ENCODE results near the gene WWOX.
A peak's percentile ranks its signal among the peaks of the same experiment; 100 is the strongest.

Gene WWOX

DNA sequence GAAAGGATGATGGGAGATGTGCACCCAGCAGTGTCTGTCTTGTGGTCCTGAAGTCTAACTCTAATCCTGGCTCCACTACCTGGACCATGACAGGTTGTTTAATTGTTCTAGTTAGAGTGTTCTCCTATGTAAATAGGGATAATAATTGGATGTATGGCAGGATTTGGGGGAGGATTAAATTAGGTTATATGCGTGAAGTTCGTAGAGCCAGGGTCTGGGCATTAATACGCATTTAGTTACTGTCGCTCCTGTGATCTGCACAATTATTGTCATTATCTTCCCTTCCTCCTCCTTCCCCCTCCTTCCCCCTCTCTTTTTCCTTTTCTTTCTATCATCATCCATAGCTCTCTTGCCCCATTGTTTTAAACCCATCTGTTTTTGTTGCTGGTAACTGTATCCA, 210.3 kb downstream of the WWOX start:
- DNase-seq: no peak

DNA sequence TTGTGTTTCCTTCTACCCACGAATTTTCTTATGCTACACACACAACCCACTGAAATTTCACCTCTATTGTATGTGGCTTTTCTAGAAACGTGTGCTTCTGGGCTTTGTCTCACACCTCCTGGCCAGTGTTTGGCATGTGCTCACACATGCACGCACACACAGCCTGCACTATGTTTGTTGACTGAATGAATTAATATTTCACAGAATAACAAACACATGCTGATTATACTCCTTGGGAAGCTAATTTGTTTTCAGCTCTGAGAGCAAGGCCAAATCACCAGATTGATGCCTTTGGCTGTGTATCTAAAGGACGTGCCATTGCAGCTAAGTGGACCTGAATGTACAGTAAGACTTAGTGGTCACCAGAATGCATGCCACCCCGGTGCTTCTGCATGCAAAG, 210.7 kb downstream of the WWOX start:
- no peak for DNase-seq

DNA sequence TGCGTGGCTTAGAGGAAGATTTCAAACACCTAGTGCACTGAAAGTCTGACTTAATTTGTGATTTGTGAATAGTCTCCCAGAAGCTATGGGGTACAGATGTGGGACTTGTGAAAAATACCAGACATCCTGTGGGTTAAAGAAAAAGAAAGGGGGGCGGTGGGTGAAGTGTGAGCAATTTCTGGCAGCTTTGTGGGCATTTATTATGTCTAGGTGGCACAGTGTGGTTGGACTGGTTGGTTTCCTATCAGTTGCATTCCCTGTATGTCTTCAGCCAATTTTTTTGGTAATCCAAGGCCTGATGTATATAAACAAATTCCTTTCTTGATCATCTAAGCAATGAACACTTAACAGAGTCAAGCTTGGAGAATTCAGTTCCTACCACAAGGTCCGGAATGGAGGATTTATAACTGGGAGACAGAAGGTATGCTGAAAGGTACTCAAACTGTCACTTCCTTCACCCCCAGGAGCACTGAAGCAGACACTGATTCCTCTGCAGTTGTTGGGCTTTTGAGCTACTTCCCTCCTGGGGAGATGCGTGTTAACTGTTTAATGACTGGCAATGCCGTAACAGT, 211.6 kb downstream of the WWOX start:
- DNase-seq: no peak

DNA sequence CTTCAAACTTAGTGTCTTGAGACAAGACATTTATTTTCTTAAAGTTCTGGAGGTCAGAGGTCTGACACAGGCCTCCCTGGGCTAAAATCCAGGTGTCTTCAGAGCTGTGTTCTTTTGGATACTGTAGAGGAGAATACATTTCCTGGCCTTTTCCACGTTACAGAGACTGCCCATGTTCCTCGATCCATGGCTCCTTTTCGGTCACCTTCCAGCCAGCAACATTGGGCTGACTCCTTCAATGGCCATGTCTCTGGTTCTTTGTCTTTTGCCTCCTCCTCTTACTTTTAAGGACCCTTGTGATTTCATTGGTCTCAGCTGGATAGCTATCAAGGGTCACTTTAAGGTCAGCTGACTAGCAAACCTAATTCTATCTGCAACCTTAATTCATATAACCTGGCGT, 212.4 kb downstream of the WWOX start:
- DNase-seq: no peak

DNA sequence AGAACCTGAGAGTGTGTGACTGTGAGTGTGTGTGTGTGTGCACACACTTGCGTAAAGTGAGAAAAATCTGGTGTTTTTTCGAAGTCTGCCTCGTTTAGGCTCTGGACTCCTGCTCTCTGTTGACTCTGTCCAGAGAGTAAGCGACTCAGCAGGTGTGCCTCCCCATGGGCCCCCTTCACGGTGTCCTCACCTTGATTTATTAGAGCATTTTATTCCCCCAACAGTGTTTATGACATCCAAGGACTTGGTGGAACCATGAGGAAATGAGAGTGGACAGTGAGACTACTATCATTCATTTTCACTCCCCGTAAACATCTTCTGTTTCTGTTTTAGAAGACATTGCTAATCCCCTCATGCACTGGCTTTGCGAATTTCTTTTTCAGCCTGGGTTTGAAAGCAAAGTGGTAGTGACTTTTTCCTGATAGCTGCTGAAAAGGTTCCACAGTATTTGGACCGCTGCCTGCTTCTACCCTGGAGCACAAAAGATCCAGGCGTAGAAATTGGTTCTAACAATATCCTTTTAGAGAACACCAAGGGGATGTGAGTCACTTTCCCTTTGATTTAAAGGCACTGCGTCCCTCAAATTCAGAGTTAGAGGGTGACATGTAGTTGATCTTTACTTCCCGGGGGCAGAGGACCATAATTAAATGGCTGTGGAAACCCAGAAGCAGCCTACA, 218.2 kb downstream of the WWOX start:
- DNase-seq: no peak

DNA sequence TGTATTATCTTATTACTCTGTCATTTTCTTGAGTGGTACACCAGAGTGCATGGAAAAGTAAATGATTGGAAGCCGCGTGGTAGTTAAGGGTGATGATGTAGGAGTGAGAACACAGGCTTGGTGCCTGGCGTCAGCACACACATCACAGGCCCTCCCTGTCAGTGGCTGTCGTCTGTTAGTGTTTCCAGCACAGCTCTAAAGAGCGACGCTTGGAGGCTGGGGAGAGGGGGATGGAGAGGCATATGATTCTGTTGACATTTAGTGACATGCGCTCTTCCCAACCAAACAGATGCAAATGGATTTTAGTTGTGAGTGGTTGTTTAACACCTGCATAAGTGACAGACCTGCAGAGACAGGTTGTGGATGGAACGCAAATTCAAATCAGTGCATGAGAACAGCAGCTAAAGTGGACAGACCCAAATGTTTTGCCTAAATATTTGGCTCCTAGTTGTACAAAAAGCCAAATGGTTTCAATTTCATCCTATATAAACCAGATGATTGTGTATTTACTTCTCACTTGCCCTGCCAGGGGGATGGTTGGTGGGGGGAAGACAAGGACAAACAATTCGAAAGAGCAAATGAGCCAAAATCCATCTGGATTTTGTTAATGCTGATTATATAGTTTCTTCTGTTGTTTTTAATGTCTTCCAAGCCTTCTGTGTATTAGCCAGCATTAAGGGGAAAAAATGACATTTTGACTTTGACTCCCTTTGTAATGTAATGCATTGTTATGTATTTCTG, 222.3 kb downstream of the WWOX start:
- DNase-seq: no peak

DNA sequence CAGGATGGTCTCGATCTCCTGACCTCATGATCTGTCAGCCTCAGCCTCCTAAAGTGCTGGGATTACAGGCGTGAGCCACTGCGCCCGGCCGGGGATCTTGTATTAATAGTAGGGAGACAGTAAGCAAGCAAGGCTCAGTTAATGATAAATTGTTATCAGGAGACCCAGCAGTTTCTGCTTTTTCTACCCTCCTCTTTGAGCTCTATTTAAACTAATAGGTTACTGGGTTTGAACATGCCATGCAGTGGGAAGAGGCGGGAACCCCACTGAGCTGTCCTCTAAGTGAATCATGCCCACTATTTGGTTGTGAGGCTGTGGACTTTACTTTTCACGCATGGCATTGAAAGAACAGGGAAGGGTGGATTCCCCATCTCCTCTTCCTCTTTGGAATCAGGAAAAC, 223.9 kb downstream of the WWOX start:
- no peak for DNase-seq

DNA sequence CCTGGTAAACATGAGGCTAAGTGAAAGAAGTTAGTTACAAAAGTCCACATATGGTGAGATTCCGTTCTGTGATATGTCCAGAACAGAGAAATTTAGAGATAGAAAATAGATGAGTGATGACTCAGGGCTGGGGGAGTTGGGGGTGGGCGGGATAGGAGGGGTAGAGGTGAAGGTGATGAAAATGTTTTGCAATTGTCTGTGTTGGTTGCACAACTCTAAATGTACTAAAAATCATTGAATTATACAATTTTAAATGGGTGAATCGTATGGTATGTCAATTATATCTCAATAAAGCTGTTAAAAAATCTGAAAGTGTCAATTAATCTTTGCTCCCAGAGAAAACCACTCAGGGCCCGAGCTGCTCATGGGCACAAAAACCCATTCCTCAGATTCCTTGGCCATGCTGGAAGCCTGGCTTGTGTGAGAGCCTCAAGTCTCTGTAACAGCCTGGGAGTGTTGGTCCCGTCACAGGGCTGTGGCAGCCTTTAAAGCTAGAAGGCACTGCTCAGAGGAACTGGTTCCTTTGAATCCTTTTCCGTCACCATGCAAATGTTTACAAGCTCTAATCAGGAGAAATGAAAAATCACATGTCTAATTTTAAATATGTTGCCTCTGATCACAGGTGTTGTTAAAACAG, 225.3 kb downstream of the WWOX start:
- DNase-seq: no peak

DNA sequence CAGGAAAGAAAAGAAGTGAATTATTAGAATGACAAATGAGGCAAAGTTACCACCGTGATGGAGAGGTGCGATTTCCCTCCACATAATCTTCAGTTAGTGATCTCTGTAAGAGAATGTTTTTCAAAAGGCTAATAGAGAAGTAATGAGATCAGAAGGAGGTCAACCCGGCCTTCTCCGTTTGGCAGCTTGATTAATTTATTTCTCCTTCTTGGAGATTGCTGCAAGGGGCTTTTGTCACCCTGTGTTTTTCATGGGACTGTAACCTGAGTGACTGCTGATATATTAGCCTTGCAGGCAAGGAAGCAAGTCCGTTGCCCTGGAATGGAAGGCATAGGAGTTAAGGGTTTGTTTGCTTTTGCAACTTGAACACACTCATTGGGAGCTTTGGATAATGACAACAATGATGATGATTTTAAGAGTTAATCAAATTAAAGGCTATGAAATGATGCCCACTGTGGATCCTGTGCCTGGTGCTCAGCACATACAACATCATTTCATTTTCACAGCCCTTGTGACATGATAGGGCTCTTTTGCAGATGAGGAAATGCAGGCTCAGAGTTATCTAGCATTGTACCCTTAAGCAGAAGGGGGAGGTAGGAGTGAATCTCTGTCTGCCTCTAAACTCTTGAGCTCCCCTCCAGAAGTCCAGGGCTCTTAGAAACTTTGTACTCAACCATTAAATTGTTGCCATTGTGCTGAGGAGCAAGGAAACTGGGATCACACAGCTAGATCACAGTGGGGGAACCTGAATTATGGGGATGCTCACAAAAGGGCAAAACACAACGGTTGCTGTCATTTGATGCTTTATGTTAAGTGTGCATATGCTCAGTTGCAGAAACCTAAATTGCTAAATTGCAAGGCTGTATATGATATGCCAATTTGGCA, 226.3 kb downstream of the WWOX start:
- DNase-seq: no peak

DNA sequence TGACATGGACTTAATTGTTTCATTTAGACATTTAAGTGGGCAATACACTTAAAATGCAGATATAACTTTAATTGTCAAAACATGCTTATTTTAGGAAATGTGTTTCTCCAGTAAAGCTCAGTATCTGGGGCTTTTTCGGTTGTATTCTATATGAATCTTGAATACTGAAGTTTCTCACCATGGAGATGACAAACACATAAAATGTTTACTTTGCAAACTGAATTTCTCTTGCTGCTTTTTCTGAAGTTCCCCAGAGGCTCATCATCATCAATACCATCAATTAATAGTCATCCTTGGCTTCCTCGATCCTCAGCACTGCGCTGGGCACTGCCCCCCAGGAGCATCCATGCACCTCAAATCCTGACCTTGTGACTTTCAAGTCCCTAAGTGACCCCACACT, 227.3 kb downstream of the WWOX start:
- DNase-seq: no peak

DNA sequence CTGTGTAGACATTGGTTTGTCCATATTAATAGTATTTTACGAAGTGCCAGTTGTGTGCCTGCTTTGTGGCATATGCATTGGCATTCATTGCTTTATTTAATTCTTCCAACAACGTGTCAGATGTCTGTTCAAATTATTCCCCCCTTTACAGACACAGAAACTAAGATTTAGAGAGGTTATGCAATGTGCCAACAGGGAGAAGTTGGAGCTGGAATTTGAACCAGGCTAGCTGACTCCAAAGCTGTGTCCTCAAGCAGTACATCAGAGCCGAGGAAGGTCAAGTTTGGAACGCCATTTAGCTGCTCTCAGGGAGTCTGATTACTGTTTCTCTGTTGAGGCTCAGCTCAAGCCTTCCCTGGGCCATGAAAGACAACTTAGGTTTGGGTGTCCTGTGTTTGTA, 232.3 kb downstream of the WWOX start:
- no peak for DNase-seq

DNA sequence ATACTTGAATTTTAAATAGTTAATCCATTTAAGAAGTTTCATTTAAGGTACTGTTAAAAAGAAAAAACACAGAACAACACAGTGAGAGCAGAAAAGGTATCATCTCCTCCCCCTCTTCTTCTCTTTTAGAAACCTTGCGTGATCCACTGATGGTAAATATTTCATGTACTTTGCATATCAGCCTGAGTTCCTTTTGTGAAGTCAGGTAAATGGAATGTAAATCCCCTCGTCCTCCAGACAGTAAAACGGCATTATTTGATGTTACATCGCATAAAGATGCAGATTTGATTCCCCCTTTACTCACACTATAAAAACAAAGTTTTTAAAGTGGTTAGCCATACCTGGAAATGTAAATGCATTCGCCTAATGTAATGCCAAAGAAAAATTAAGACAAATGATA, 234.4 kb downstream of the WWOX start:
- DNase-seq: peak; percentile 34

DNA sequence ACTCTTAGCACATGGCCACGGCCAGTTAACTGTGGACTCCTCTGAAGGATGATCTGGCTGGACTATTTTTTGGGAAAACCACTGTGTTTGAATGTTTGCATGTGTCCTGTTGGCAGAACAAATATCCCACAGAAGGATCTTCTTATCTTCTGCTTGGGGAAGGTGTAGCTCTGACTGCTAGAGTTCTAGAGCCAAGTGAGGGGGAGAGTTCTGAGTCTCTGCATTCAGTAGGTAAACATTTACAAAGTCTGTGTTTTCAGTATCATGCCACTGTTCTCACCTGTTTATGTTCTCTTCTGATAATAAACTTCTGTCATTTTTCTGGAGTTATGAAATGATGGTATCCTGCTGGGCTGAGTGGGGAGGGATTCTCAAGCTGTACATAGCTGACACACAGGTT, 241.1 kb downstream of the WWOX start:
- no peak for DNase-seq

DNA sequence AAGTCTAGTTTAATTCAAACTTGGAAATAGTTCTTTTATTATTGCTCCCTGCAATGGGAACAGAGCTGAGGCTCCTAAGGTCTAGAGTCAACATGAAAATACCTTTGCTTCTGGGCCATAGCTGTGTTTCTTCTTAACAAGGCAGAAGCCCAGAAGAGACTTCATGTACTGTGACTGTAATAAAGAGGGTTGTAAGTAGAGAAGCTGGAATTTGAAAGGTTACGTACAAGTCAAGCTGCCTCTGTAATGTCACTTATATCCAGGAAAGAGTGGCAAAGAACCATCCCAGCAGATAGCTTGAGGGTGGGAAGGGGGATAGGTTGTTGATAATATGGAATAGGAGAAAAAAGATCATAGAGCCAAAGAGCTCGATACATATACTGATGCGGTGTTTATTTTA, 248.6 kb downstream of the WWOX start:
- DNase-seq: no peak

DNA sequence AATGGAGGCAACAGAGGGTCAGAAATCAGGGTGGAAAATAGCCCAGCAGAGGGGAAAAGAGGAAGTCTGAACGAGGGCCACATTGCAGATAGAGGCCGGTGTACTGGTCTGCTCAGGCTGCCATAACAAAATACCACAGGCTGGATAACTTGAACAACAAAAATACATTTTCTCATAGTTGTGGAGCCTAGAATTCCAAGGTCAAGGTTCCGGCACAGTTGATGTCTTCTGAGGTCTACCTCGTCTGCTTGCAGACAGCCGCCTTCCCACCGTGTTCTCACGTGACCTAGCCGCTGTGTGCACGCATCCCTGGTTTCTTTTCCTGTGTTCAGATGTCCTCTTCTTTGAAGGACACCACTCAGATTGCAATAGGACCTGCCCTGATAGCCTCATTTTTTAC, 249.4 kb downstream of the WWOX start:
- DNase-seq: no peak

DNA sequence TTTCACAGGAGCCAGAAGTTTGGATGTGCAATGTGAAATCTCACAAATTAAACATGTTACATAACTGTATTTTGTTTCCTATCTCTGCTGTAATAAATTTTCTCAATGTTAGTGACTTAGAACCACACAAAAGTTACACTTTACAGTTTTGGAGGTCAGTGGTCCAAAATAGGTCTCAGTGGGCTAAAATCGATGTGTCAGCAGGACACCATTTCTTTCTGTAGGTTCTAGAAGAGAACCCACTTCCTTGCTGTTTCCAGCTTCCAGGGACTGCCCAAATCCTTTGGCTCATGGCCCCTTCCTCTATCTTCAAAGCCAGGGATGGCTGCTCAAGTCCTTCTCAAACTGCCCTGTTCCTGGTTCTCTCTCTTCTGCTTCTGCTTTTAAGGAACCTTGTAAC, 252.7 kb downstream of the WWOX start:
- DNase-seq: no peak

DNA sequence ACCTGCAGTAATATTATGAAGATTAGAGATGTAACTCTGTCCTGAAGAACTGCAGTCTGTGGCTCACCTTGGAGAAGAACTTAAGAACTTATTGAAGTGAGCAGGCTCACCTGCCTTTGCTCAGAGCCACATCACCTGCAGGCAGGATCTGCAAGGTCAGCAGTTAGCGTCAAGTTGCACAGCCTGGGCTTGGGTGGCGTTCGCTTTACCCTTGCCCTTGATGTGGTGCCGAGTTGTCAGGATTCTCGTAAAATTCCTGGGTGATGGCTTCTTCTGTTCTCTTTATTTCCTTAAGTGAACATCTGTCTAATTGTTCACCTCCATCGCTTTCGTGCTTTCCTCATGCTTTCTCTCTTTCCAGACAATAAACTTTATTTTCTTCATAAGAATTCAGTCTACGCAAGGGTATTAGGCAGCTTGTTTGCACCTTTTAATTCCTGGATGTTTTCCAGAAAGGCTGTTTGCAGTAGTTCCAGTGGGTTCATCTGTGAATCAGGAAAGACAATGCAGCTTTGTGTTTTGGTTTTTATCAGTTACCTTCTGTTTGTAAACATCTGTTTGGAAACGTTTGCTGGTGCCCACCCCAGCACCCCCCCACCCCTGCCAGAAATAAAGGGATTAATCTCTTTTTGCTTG, 254.3 kb downstream of the WWOX start:
- DNase-seq: peak; percentile 65

DNA sequence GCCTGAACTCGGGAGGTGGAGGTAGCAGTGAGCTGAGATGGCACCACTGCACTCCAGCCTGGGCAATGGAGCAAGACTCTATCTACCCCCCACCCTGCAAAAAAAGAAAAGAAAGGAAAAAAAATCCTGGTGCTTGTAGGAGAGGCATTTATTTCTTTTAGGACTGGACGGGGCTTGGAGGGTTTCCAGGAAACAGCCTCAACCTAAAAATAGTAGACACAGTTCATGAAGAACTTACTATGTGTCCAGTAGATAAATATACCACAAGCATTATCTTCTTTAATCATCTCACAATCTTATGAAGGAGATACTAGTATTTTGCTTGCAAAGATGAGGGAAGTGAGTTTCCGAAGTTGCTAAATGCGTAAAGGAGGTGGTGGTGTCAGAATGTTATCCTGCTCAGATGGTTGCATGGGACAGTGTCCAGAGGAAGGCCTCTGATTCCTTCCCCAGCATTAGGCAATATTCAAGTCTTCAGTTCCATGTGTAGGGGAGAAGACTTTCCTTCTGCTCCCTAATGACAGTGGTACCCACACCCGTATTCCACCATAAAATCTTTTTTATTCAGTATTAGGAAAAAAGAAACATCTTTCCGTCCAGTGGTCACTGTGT, 263.2 kb downstream of the WWOX start:
- no peak for DNase-seq

DNA sequence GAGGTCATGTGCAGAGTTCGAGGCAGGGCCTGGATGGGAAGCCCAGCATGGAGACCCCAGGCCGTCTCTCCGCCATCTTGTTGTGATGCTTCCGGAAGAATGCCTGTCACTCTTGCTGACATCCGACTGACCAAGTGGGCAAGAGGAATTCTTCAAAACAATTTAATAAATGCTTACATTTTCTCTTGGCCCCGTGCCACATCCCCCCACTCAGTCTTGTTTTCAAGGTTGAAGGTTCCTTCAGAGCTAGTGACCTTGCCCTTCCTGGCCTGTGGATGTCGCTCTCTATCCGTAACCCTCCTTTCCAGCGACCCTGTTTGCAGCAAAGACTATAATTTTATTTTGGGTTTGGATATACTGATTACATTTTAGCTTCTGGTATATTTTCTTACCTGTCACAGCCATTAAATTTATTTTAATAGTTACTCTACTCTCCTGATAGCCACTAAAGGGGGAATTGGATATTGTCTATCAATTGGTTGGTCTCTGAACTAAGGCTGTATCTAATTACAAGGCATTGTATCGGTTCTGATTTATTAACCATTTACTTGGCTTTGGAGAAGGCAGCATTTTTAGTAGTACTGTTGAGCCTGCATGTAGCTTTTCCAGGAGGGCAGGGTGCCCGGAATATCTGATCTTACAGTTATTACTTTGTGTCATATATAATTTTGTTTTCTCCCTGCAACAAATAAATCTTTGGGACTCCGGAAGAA, 264.5 kb downstream of the WWOX start:
- no peak for DNase-seq

DNA sequence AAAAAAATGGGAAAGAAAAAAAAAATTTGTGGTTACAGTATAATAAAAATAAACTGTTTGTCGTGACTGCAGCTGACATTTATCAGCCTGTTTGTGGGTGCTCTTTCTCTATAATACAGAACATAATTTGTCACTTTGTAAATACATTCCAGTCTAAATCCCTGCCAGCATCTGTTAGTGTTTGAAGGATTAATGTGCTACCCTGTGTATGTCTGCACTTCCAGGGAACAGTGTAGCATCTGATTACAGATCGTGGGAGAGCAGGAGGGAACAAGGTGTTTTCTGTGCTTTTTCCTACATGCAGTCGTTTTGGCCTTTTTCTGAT, 265.1 kb downstream of the WWOX start:
- DNase-seq: no peak

DNA sequence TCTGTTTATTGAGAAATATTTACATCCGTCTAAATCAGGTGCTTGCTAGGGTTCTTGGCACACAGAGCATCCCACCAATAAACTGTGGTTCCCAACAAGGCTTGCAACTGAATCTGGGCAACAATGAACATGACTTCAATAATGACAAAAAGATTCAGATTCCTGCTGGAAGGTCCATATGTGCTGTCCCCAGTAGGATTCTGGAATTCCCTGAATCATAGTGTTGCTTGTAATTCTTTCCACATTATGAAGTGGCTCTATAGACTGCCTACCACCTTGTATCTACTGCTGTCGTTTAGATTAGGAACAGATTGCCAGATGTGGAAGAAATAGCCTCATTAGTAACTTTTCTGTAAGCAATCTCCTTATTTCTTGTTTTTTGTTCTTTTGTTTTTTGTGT, 265.9 kb downstream of the WWOX start:
- DNase-seq: no peak

All from NCI-H526 treated with DMSO at 0.1 percent for 48 hours (cell line).